GM12873 (cell line): ENCODE data around the gene MAEA.

Experiments
- CTCF ChIP-seq: IDR thresholded peaks from 2 replicates; pipeline ENCODE4 v1.5.1; 2012; ENCODE audit warnings: low read depth, mild to moderate bottlenecking, moderate library complexity, low read length, control low read depth; ENCODE audit not compliant: insufficient read depth; ENCODE audit errors: missing control alignments

The MAEA gene

GRCh38 chr4:1289207-1290164, at the start of gene MAEA:
Gene MAEA, plus strand, starts transcription at chr4:1289891. Its CDS starts 23 bp downstream, at chr4:1289914.
- TF ChIP-seq CTCF, result no peak

GRCh38 chr4:1239950-1240307, 49.8 kb upstream of the MAEA start:
- TF ChIP-seq CTCF, result no peak

GRCh38 chr4:1240721-1241465, 48.8 kb upstream of the MAEA start:
- TF ChIP-seq CTCF, result no peak

- TF ChIP-seq CTCF, result no peak
These were observed 48.2 kb upstream of the MAEA start for GRCh38 chr4:1241466-1241935.

- TF ChIP-seq CTCF, result no peak
These were observed 47.7 kb upstream of the MAEA start for GRCh38 chr4:1241936-1242505.

- no peak for TF ChIP-seq CTCF
These were observed 46.9 kb upstream of the MAEA start for GRCh38 chr4:1242506-1243450.
